RWPE1 (cell line): ENCODE measurements around the gene RNF208.

Experiments used
- CTCF ChIA-PET: fragments of 350-600 bp; sonication (Branson Sonifier 250); formaldehyde crosslinking; extraction: SDS; loops from one replicate; lab custom pipeline; 2021; lab: Yijun Ruan, JAX
- POLR2A ChIA-PET: fragments of 400-600 bp; formaldehyde crosslinking; extraction: SDS; loops from one replicate; lab custom pipeline; 2020; ENCODE audit warnings: antibody characterized with exemption; ENCODE audit not compliant: low non-redundant PET; lab: Yijun Ruan, JAX
- DNase-seq: peaks from one replicate; pipeline ENCODE4 v3.0.0; 2012; ENCODE audit warnings: low spot score
- H3K27ac ChIP-seq: fragments of 450-650 bp; 2 replicates; pipeline ENCODE4 v1.5.1; 2017
- TF ChIP-seq, protein P1 (sequence below): fragments of 450-650 bp; conservative IDR thresholded peaks from 2 replicates; pipeline ENCODE4 v1.5.1; 2017; ENCODE audit warnings: low read depth, mild to moderate bottlenecking

The RNF208 gene

GRCh38 chr9:137267933-137268355, 45.9 kb upstream of the RNF208 start:
- peak overlapping the region; percentile 94 for H3K27ac ChIP-seq
- ChIA-PET POLR2A (interaction anchor here (0.6 kb wide), 1 partner anchor 178 kb away, joined by 4 read pairs; no protein-coding TSS in a partner anchor), CTCF (no interaction called here)
- TF ChIP-seq, protein P1, sequence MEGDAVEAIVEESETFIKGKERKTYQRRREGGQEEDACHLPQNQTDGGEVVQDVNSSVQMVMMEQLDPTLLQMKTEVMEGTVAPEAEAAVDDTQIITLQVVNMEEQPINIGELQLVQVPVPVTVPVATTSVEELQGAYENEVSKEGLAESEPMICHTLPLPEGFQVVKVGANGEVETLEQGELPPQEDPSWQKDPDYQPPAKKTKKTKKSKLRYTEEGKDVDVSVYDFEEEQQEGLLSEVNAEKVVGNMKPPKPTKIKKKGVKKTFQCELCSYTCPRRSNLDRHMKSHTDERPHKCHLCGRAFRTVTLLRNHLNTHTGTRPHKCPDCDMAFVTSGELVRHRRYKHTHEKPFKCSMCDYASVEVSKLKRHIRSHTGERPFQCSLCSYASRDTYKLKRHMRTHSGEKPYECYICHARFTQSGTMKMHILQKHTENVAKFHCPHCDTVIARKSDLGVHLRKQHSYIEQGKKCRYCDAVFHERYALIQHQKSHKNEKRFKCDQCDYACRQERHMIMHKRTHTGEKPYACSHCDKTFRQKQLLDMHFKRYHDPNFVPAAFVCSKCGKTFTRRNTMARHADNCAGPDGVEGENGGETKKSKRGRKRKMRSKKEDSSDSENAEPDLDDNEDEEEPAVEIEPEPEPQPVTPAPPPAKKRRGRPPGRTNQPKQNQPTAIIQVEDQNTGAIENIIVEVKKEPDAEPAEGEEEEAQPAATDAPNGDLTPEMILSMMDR, result no peak
- no peak for DNase-seq

GRCh38 chr9:137266585-137267453, 44.8 kb upstream of the RNF208 start:
- POLR2A ChIA-PET, result interaction anchor here (0.6 kb wide), 1 partner anchor 12 kb away, joined by 3 read pairs; no protein-coding TSS in a partner anchor
- CTCF ChIA-PET, result interaction anchor here (1.3 kb wide), 1 partner anchor 10 kb away, joined by 4 read pairs; no protein-coding TSS in a partner anchor
- DNase-seq, result no peak
- peak overlapping the region; percentile 94 for H3K27ac ChIP-seq
- TF ChIP-seq, protein P1, result no peak

GRCh38 chr9:137266162-137266527, 44.1 kb upstream of the RNF208 start:
- POLR2A ChIA-PET, result no interaction called here
- CTCF ChIA-PET, result interaction anchor here (1.3 kb wide), 1 partner anchor 10 kb away, joined by 4 read pairs; no protein-coding TSS in a partner anchor
- H3K27ac ChIP-seq, result peak overlapping the region; percentile 94
- TF ChIP-seq, protein P1, result no peak
- no peak for DNase-seq

DNA sequence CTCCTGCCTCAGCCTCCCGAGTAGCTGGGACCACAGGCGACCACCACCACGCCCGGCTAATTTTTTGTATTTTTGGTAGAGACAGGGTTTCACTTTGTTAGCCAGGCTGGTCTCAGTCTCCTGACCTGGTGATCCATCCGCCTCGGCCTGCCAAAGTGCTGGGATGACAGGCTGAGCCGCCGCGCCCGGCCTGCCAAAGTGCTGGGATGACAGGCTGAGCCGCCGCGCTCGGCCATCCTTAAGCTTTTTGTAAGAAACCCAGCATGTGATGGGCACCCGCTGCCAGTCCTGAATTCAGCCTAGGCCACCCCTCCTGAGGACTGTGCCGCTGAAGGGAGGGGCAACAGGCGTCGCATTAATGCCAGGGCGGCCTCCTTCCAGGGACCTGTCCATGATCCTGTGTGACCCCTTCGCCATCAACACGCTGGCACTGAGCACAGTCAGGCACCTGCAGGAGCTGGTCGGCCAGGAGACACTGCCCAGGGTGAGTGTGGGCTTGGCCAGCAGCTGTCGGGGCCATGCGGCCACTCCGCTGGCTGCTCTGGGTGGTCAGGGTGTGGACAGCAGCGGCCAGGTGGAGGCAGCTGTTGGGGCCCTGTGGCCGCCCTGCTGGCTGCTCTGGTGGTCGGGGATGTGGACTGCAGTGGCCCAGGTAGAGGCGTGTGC, 43.6 kb upstream of the RNF208 start:
- DNase-seq, result no peak
- CTCF ChIA-PET, result interaction anchor here (1.3 kb wide), 1 partner anchor 9 kb away, joined by 4 read pairs; no protein-coding TSS in a partner anchor
- TF ChIP-seq, protein P1, result no peak
- peak overlapping the region; percentile 94 for H3K27ac ChIP-seq
- POLR2A ChIA-PET, result no interaction called here

GRCh38 chr9:137264067-137264466, 42.0 kb upstream of the RNF208 start:
- POLR2A ChIA-PET, result no interaction called here
- TF ChIP-seq, protein P1, result no peak

GRCh38 chr9:137263506-137263905, 41.5 kb upstream of the RNF208 start:
- TF ChIP-seq, protein P1, result no peak
- CTCF ChIA-PET, result interaction anchor here (3.3 kb wide), 1 partner anchor 27 kb away, joined by 12 read pairs; no protein-coding TSS in a partner anchor
- DNase-seq, result no peak
- peak overlapping the region; percentile 94 for H3K27ac ChIP-seq
- POLR2A ChIA-PET, result no interaction called here

More at GRCh38 chr9:137264067-137264466, 42.0 kb upstream of the RNF208 start:
- CTCF ChIA-PET, result interaction anchor here (3.3 kb wide), 1 partner anchor 27 kb away, joined by 12 read pairs; no protein-coding TSS in a partner anchor
- no peak for DNase-seq
- peak overlapping the region; percentile 94 for H3K27ac ChIP-seq
